Right kidney (tissue), 1 donor: ENCODE results near the gene NFYA.

Experiments used
- DNase-seq: peaks from one replicate; pipeline ENCODE4 v3.0.0-alpha.2; 2016

Gene NFYA

DNA sequence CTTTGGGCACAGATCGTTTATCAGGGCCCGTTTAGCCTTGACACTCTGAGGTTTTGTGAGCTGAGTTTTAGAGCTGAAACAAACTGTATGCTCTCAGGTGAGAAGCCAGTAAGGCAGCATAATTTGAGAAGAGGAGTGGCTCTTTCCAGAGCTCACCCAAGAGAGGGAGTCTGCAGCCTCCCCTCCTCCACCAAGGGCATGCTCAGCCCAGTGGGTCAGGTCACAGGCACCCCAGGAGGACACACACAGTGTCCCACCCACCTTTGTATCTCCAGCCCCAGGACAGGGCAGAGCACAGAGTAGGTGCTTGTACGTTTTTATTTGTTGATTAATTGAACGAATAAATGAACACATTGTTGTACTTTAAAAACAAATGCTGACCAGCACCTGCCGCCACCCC is 27.1 kb upstream of the NFYA start:
- DNase-seq, result no peak

DNA sequence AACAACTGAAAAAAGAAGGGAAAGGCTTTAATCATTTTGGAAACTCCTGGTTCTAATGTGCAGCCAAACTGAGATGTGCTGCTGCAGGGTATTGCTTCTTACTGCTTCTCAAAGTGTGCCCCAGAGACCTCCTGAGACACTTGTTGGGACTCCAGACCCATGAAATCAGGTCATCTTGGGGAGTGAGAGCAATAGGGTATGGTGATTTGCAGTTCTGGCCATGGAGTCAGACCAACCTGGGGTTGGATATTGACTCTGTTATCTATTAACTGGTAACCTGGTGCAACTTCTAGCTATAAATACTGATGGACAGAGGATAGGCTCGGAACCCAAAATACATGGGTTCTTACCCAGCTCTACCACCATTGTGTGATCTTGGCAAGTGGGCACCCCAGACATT is 26.7 kb upstream of the NFYA start:
- no peak for DNase-seq

DNA sequence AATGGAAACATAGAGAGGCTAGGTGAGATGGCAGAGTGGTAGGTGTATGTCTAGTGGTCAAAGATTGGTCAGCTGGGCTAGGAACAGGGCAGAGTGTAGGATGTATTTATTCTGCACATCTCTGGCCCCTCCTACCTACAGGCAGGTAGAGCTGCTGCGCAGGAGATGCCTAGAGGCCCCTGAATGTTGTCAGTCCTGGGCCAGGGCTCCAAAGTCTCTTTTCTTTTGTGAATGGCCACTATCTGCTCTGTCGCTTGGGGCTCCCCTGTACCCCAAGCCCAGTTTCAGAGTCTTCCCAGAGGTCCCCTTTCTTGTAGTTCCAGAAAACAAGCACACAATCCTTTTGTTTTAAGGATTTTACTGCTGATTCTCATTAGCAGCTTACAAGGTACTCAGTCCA is 25.5 kb upstream of the NFYA start:
- DNase-seq, result no peak

DNA sequence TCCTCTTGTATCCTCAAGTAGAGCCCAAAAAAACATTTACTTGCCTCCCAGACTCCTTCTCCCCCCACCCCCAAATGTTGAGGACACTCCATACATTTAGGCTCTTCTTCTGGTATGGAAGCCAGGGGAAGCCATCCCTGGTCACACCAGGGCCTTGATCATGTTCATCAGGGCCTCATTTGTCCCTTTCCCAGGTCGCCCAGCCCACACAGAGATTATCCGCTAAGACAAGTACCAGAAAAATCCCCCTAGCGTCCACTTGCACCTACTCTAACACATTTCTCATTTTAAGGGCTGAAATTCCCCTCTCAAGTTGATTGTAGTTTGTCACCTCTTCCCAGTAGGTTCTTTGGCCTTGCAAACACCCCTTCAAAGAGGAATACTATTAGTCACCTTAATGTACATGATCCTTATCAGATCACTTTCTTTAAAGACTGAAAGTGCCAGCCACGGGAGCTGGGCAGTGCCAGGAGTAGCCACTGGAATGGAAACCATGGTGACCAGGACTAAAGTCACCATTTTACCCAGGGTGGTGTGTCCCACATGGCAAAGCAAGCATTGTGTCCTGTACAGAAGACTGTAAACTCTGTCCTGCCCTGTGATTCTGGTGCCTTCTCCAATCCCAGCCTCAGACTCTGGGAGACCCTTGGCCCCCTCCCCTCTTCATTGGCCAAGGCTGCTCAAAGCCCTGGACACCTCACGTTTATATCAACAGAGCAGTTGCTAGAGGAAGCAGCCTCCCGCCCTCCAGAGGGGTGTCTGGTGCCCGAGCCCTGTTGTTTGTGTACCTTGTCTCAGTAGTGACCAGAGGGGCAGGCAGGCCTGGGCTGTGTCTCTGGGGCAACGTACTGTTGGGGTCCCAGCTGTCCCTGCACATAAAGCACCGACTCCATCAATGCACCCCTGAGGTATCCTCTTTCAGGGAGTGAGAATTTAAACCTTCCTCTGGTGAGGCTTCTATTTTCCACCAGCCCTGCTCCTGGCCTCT is 24.7 kb upstream of the NFYA start:
- no peak for DNase-seq

DNA sequence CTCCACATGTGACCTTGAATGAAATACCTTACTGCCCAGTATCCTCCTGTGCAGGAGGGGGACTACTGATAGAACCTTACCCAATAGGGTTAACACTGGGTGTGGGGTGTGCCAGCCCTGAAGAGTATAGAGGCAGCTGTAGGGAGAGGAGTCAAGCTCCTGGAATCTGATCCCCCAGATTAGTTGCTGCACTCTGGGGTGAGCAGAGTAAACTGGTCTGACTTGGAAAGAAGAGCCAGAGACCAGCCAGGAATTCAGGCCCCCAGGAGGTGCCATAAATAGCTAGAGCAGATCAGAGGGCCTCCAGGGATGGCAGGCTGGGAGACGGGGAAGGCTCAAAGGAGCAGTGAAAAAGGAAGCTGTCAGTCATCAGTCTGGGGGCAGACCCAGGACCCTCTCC is 23.3 kb upstream of the NFYA start:
- no peak for DNase-seq

DNA sequence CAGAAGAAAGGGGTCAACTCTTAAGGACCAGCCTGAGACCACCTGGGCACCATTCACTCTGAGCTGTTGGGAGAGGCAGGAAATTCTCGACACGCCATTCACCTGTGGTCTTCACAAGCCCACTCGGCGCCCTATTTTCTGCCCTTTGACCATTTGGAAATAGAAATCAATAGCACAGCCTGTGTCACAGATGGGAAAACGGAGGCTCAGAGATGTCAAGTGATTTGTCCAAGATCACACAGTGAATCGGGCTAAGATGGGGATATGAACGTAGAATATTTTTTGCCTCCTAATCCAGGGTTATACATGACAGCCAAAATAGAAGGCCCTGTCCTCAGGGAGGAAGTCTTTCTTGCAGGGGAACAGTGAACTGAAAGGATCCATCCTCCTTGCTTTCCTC is 22.8 kb upstream of the NFYA start:
- no peak for DNase-seq

DNA sequence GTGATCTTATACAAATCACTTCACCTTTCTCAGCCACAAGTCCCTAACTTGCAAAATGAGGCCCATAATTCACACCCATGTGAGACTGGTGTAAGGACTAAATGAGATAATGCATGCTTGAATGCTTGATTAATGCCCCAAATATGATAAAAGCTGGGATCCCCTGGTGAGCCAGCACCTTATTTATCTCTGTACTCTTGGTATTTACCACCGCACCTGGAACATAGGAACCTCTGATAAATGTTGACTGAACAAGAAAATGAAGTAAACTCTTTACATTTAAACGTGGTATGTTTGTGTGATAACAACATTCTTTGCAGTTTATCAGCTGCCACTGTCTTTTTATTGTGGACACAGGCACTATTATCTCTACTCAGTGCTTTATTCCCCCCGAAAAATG is 22.2 kb upstream of the NFYA start:
- DNase-seq, result no peak

DNA sequence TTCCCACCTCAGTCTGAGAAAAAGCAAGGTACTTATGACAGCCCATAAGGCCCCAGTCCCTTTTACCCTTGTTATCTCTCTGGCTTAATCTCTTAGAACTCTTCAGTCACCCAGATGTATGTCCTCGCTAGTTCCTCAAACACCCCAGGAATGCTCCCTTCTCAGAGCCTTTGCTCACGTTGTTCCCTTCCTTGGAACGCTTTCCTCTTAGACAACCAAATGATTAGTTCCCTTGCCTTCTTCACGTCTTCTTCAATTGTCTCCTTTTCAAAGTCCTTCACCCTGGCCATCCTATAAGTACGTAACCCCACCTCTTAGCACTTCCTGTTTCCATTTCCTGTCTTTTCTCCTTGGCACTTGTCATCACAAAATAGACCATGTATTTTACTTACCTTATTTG is 20.9 kb upstream of the NFYA start:
- no peak for DNase-seq

DNA sequence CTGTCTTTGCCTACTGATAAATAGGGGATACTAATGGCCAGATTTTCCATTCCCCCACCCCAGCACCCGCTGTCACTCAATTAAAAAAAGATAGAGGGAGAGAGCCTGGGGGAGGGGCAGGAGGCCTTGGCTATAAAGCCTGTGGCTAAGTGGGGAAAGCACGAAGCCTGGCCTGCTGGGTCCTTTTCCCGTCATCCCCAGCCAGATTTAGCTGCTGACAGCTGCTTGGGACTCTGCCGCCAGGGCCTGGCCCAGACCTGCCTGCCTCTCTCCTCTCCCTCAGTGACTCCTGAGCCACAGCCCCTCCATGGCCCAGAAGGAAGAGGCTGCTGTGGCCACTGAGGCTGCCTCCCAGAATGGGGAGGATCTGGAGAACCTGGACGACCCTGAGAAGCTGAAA is 19.7 kb upstream of the NFYA start, which contains the start of gene APOBEC2:
Gene APOBEC2 (plus strand): TSS at position 162 of the 400 bp plus-strand sequence. CDS start 146 bp downstream, at position 308.
- DNase-seq, result no peak

DNA sequence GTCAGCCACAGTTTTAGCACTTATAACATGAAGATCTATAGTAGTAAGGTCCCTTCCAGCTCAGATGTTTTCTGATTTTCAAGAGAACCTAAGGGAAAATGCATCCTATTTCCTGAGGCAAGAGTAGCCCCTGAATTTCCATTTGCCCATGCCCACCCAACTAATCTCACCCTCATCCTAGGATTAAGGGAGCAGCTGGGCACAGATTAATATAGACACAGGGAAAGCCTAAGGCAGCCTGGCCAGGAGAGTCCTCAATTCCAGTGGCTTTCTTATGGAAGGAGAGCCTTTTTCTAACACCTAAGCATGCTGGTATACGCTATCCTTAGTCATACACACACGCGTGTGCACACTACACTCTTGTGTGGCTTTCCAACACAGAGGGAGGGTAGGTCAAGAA is 18.3 kb upstream of the NFYA start:
- no peak for DNase-seq

DNA sequence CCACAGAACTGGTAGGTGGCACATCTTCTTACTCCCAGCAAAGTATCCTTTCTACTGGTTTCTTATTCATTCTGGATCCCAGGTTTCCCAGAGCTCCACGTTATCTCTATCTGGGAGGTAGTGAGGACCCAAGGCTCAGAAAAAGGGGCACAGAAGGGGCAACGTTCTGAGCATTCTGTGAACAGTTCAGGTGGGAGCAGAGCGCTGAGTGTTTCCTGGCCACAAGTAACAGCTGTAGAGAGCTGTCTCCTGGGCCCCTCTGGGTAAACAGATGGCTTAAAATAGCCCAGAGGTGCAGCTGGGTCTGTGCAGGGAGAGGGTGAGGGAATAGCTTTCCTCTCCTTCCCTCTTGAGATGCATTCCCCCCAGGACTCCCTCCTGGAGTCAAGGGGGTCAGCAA is 17.6 kb upstream of the NFYA start:
- DNase-seq, result no peak

DNA sequence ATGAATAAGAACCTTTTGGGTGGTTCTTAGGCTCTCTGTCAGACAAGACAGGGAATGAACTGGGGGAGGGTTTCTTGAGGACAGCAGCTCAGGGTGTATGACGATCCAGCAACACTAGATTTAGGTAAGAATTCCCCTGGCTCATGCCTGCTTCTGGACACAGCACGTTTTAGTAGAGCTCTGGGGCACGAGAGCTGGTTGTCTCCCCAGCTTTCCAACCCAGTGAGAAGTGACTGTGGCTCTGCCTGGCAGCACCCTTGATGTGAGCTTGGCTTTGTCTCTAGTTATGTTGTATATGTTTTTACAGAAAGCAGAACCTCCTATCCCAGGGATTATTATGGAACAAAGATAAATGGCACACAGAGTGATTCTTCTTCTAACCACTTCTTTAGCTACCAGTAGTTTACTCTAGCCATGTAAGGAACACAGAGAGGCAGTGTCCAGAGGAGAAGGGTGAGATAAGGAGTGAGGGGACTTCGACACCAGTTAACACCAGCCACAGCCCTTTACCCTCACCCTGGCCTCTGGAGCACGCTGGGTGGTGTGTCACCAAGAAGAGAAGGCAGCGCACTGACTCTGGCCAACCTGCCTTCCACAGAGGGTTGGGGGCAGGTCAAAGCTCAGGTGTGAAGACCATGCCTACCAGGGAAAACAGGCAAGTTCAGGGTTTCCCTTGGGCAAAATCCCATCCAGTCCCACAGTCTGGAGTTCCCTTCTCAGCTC is 15.8 kb upstream of the NFYA start:
- no peak for DNase-seq

DNA sequence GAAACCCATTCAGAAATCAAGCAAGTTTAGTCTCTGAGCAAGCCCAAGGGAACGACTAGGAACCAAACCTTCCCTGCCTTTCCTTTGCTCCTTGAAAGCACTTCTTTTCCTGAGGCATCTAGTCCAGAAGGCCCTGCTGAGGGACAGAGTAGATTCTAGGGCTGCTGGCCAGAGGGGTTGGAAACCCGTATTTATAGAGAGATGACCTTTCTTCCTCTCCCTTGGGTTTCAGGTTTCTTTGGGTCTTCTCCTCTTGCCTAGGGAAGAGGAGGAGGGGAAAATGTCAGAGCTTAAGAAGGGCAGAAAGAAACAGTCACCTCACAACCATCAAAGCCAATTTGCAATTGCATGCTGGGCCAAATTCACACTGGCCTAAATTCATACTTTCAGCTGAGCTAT is 14.0 kb upstream of the NFYA start:
- DNase-seq, result no peak

DNA sequence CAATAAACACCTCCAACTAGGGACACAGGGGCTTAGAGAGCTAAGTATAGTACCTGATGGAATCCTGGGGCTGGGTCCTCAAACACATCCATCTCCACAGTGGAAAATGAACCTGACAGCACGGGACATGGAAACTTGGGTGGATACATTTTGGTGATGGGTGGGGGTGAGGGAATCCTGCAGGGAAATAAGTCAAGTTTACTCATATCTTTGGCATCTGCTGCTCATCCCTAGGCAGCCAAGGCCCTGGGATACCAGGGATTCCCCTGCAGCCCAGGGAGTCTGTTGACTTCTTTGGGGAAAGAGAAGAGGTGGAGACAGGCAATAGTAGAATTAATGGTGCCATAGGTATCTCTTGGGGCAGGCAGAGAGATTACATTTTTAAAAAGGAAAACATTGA is 13.2 kb upstream of the NFYA start:
- DNase-seq, result no peak

DNA sequence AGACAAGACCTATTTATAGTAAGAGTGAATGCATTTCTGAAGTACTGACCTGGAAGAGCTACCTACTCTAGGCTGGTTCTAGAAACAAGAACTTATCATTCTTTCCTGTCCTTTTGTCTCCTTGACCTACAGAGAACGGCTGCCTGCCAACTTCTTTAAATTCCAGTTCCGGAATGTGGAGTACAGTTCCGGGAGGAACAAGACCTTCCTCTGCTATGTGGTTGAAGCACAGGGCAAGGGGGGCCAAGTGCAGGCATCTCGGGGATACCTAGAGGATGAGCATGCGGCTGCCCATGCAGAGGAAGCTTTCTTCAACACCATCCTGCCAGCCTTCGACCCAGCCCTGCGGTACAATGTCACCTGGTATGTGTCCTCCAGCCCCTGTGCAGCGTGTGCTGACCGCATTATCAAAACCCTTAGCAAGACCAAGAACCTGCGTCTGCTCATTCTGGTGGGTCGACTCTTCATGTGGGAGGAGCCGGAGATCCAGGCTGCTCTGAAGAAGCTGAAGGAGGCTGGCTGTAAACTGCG is 11.5 kb upstream of the NFYA start:
- DNase-seq, result no peak

DNA sequence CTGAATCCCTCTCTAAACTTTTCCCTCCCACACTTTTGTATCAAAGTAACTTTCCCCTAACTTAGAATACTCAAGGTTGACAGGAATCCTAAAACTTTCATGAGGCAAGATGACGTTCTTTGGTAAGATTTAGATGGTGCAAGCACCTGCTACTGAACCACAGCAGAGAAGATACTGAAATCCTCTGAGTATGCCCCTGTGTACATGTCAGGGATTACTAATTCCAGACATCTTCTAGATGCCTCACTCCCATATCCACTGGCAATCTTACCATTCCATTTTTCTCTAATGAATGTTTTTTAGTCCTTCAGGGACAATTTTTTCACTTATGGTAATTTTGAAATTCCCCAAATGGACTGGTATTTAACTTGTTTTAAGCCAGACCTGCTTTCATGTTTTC is 10.7 kb upstream of the NFYA start:
- no peak for DNase-seq

DNA sequence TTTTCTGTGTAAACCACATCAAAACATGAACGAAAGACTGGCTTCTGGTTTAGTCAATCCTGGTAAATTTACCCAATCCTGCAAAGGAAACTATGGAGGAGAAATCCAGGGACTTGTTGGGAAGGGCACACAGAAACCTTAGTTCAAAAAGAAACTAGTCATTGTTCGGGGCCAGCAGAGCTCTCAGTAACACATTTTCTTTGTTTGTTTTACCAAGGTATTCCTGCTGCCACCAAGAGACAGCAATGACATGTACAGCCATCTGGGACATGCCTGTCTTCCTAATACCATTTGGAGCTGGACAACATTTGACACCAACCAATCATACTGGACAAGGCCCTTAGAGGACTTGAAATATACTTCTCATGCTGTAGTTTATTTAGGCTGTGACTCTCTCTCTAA is 8.9 kb upstream of the NFYA start:
- DNase-seq, result no peak

DNA sequence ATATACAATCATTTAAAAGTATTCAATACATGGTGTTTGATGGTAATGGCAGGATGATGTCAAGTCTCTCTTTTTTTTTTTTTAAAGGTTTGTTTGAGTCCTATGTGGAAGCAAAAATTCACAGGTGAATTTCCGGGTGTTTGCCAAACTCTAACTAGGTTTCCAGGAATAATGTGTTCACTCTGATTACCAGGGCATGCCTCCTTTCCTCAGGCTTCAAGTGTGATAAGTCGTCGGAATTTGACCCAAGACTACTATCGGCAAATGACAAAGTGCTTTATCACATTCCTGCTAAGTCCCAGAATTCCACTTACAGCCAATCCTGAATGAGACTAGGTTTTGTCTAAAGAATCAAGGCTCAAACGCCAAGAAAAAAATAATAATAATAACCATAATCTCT is 7.9 kb upstream of the NFYA start:
- DNase-seq, result no peak

DNA sequence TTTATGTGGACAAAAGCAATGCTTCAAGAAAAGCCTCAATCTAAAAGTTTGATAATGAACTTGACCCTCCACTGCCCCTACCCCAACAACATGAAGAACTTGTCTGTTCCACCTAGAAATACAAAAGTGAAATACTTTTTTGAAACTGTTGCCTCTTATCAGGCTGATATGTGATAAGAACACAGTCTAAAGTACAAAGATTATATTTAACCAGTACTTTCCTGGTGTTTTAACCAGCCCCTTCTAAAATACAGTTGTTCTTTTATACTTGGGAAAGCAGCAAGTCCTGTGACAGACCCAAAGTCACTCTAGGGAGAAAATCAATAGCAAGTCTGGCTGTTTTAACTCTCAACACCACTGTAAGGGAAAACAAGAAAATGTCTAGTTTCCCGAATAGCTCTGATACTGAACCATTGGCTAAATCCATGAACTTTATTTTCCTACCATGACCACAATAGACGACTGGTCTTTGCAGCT is 7.2 kb upstream of the NFYA start:
- DNase-seq, result no peak

DNA sequence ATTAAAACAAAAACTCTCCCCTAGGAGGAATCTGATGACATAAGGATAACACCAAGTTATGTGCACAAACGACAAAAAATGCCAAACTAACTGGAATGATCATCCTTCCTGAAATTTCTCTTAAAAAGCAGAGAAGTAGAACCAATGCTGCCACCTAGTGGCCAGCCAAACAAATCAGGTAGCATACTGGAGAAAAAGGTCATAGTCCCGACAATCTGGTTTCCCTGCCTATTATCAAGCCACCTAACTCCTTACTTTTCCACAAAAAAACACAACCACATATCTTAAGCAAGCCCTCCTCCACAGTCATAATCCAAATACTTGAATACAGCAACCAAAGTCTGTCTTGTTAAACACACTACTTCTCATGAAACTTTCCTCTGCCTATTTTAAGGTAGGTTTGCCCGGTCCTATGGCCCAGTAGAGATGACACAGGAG is 5.9 kb upstream of the NFYA start:
- no peak for DNase-seq

DNA sequence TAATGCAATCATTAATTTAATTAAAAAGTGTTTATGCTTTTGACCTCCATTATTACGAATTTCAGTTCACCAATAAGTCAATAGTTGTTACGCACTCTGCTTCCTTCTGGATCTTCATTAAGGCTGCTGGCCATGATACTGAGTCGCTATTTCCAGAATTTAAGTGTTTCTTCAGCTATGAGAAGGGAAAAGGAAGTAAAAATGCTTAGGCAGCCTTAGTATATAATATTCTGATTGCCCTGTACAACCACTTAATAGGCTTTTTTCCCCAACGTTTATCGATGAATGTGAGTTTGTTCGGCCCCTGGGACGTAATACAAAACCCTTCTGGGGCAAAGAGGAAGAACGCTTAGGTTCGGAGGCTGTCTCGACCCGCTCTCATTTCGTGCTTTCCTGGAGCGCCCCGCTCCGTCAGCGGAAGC is 1.3 kb upstream of the NFYA start:
- DNase-seq, result no peak

DNA sequence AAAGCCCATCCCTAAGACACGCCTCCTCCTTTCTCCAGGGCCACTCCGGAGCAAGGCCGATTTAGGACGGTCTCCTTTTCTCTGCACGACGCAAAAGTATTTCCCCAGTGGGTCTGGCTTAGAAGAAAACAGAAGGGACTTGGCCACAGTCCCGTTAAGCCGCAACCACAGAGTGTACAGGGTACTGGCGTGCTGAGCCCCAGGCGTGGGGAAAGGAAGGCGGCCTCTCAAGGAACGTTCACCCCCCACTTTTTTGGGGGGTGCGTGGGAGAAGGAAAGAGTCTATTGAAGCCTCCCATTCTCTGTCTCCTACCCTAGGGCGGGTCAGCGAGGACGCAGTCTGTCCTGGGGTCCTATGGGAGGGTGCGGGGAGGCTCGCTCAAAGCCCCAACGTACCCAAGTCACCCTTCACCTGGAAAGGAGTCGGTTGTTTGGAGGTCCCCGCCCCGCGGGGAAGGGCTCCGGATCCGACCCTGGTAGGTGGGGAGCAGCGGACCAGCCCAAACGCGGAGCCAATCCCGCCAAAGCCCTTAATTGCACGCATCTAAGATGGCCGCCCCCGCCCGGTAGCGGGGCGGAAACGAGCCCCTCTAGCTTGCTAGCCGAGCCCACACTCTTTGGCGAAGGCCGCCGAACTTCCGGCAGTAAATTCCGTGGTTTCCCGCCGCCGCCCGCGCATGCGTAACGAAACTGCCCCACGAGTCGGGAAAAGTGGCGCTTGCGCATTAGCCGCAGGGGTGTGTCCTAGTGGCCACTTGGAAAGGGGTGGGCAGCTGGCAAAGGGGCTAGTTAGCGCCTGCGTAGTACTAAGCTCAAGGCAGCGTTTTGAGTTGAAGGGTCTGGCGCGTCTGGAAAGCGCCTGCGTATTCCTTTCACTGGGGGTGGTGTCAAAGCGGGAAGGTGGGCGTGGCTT is 595 bp upstream of the NFYA start, which contains the start of gene OARD1:
Gene OARD1 (minus strand): TSS at position 434 of the 913 bp plus-strand sequence. CDS start 722 bp downstream, outside the sequence.
- peak; percentile 97 for DNase-seq
